ENCODE data around the gene RPRD1B. TPM values are rescaled to one million over a fixed set of nuclear protein-coding genes. Genes with fewer than 3 reads are reported as not detected.

The RPRD1B gene
- total and polyA plus RNA-seq, 2 of the 8 experiments (the other 6 are each of a cell fraction or from before 2014, with no cell fraction given), result 10.3 to 20.9 TPM

DNA sequence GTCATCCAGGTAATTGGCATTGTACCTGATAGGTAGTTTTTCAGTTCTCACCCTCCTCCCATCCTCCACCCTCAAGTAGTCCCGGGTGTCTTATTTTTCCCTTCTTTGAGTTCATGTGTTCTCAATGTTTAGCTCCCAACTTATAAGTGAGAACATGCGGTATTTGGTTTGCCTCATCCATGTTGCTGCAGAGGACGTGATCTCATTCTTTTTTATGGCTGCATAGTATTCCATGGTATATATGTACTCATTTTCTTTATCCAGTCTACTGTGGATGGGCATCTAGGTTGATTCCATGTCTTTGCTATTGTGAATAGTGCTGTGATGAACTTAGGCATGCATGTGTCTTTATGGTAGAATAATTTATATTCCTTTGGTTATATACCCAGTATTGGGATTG is 45.8 kb downstream of the RPRD1B start (continued):
- TF ChIP-seq RFX5 (IDR thresholded peaks at IDR 0.05; ENCODE audit: borderline replicate concordance, low read depth, low read length) (no peak), PHF8 (conservative IDR thresholded peaks at IDR 0.05; ENCODE audit: low read depth, low read length) (no peak), POU5F1 (IDR thresholded peaks at IDR 0.05; ENCODE audit: low read depth, low read length) (no peak), KDM1A (IDR thresholded peaks at IDR 0.05; ENCODE audit: borderline replicate concordance, low read length) (no peak), FOSL1 (IDR thresholded peaks at IDR 0.05; ENCODE audit: insufficient read depth, low read depth, low read length) (no peak)
- TF ChIP-seq, protein P1, sequence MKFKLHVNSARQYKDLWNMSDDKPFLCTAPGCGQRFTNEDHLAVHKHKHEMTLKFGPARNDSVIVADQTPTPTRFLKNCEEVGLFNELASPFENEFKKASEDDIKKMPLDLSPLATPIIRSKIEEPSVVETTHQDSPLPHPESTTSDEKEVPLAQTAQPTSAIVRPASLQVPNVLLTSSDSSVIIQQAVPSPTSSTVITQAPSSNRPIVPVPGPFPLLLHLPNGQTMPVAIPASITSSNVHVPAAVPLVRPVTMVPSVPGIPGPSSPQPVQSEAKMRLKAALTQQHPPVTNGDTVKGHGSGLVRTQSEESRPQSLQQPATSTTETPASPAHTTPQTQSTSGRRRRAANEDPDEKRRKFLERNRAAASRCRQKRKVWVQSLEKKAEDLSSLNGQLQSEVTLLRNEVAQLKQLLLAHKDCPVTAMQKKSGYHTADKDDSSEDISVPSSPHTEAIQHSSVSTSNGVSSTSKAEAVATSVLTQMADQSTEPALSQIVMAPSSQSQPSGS (IDR thresholded peaks at IDR 0.05; ENCODE audit: low read length), result no peak
